Umbilical cord (tissue), 2 donors: ENCODE data around the gene FBXO45. TPM values are rescaled to one million over a fixed set of nuclear protein-coding genes. Genes with fewer than 3 reads are reported as not detected.
"Not testable (repeated sequence)": the region's sequence is repeated elsewhere in the genome, so short reads cannot be mapped to it uniquely, and the experiment has no call there.

Experiments used
- DNase-seq: peaks from one replicate; pipeline ENCODE4 v3.0.0-alpha.2; 2015; ENCODE audit warnings: low spot score
- total RNA-seq: library from RNA; depleted of rRNA; stranded (reverse); fragments of >200 nt; gene quantifications from one replicate; pipeline ENCODE4 v1.2.3, GENCODE V29; 2014; ENCODE audit warnings: low replicate concordance; ENCODE audit not compliant: insufficient read depth

FBXO45 gene
- total RNA-seq, 1 donor from 2014 or later = 11.8 TPM

- DNase-seq = not testable (repeated sequence)
Observed at GRCh38 chr3:196615234-196615633, 46.8 kb downstream of the FBXO45 start.

- DNase-seq = no peak
Observed at GRCh38 chr3:196617256-196617655, 48.8 kb downstream of the FBXO45 start.

GRCh38 chr3:196619223-196619622 is 50.8 kb downstream of the FBXO45 start:
- no peak for DNase-seq

- DNase-seq = not testable (repeated sequence)
Observed at GRCh38 chr3:196619627-196620026, 51.2 kb downstream of the FBXO45 start.

GRCh38 chr3:196620161-196620604 is 51.7 kb downstream of the FBXO45 start:
- DNase-seq = no peak

GRCh38 chr3:196620684-196621083 is 52.2 kb downstream of the FBXO45 start:
- no peak for DNase-seq

- no peak for DNase-seq
Observed at GRCh38 chr3:196621611-196622010, 53.2 kb downstream of the FBXO45 start.

GRCh38 chr3:196624067-196624790 is 55.8 kb downstream of the FBXO45 start:
- no peak for DNase-seq

GRCh38 chr3:196624907-196625306 is 56.4 kb downstream of the FBXO45 start:
- no peak for DNase-seq

GRCh38 chr3:196625331-196625730 is 56.9 kb downstream of the FBXO45 start:
- DNase-seq = no peak

GRCh38 chr3:196627918-196628231 is 59.4 kb downstream of the FBXO45 start:
- no peak for DNase-seq

- DNase-seq = no peak
Observed at GRCh38 chr3:196629228-196629627, 60.8 kb downstream of the FBXO45 start.

GRCh38 chr3:196631682-196632045 is 63.2 kb downstream of the FBXO45 start:
- no peak for DNase-seq

GRCh38 chr3:196632046-196632751 is 63.7 kb downstream of the FBXO45 start:
- peak; percentile 91 for DNase-seq

GRCh38 chr3:196633555-196634151 is 65.2 kb downstream of the FBXO45 start:
- no peak for DNase-seq

- no peak for DNase-seq
Observed at GRCh38 chr3:196634224-196634623, 65.8 kb downstream of the FBXO45 start.

GRCh38 chr3:196634829-196635228 is 66.4 kb downstream of the FBXO45 start:
- DNase-seq = no peak

- DNase-seq = no peak
Observed at GRCh38 chr3:196636369-196637349, 68.2 kb downstream of the FBXO45 start.

- not testable (repeated sequence) for DNase-seq
Observed at GRCh38 chr3:196637941-196638340, 69.5 kb downstream of the FBXO45 start.
